Endothelial cell (in vitro differentiated cells): Measurements from ENCODE around the gene PDE4D. TPM values are rescaled to one million over a fixed set of nuclear protein-coding genes. Genes with fewer than 3 reads are reported as not detected.

Experiments used
- DNase-seq: peaks from one replicate; pipeline ENCODE4 v3.0.0; 2021; ENCODE audit warnings: low spot score
- H3K27ac Mint-ChIP-seq: one replicate; pipeline ENCODE4 v1.8.0; 2021; ENCODE audit warnings: mixed read lengths, inconsistent platforms; ENCODE audit not compliant: unreplicated experiment
- H3K27me3 Mint-ChIP-seq: one replicate; pipeline ENCODE4 v1.8.0; 2021; ENCODE audit warnings: mild to moderate bottlenecking, moderate library complexity, mixed read lengths, inconsistent platforms; ENCODE audit not compliant: unreplicated experiment
- H3K36me3 Mint-ChIP-seq: one replicate; pipeline ENCODE4 v1.8.0; 2021; ENCODE audit warnings: mild to moderate bottlenecking, low read depth, mixed read lengths, inconsistent platforms; ENCODE audit not compliant: unreplicated experiment
- H3K4me1 Mint-ChIP-seq: one replicate; pipeline ENCODE4 v1.8.0; 2021; ENCODE audit warnings: mild to moderate bottlenecking, mixed read lengths, inconsistent platforms; ENCODE audit not compliant: unreplicated experiment
- H3K4me3 Mint-ChIP-seq: one replicate; pipeline ENCODE4 v1.8.0; 2021; ENCODE audit warnings: mild to moderate bottlenecking, mixed read lengths, inconsistent platforms; ENCODE audit not compliant: unreplicated experiment
- H3K9me3 Mint-ChIP-seq: one replicate; pipeline ENCODE4 v1.8.0; 2021; ENCODE audit warnings: mixed read lengths, inconsistent platforms; ENCODE audit not compliant: unreplicated experiment
- total RNA-seq: library from RNA; stranded (reverse); fragmentation: NEBNext Ultra II Directional; extraction: Animal tissue kit (Norgen Biotek cat#: 25700); gene quantifications from one replicate; pipeline ENCODE4 v1.2.1, GENCODE V29; 2021; ENCODE audit not compliant: unreplicated experiment
- TF ChIP-seq, protein P1 (sequence below): fragments of 200-600 bp; sonication (generic); IDR thresholded peaks from one replicate; pipeline ENCODE4 v1.5.0; 2021; ENCODE audit warnings: antibody characterized with exemption; ENCODE audit not compliant: unreplicated experiment

Gene PDE4D
- total RNA-seq, 1 donor from 2014 or later, result 9.4 TPM

DNA sequence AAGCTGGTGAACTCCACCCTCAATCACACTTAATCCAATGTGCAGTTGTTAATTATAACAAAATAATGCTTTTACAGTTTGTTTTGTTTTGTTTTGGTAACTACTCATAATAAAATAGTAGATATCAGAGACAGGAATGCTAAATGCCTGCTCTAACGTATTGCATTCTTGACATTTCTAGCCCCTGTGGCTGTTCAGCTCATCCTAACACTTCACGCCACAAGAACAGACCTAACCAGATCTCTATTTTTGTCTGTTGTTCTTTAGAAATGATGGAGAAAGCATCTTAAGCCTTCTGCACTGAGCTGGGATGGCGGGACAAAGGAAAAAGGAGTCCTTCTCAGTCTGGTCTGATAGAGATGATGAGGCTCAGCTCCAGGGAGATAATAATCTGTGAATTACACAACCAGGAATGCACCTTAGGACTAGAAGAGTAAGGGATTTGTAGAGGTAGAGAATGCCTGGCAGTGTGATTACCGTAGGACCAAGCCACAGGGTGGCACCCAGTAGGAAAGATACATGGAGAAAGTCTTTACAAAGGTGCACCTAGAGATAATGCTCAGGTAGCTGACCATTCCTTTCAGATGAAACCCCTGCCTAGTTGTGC lies 628.8 kb downstream of the PDE4D start:
- no peaks in the 10 kb centered on the region for H3K36me3 Mint-ChIP-seq
- no peaks in the 10 kb centered on the region for H3K9me3 Mint-ChIP-seq
- no peaks in the 10 kb centered on the region for H3K4me1 Mint-ChIP-seq
- DNase-seq, result no peak
- H3K27ac Mint-ChIP-seq, result no peak overlapping the region
- H3K27me3 Mint-ChIP-seq, result no peaks in the 10 kb centered on the region
- TF ChIP-seq, protein P1, sequence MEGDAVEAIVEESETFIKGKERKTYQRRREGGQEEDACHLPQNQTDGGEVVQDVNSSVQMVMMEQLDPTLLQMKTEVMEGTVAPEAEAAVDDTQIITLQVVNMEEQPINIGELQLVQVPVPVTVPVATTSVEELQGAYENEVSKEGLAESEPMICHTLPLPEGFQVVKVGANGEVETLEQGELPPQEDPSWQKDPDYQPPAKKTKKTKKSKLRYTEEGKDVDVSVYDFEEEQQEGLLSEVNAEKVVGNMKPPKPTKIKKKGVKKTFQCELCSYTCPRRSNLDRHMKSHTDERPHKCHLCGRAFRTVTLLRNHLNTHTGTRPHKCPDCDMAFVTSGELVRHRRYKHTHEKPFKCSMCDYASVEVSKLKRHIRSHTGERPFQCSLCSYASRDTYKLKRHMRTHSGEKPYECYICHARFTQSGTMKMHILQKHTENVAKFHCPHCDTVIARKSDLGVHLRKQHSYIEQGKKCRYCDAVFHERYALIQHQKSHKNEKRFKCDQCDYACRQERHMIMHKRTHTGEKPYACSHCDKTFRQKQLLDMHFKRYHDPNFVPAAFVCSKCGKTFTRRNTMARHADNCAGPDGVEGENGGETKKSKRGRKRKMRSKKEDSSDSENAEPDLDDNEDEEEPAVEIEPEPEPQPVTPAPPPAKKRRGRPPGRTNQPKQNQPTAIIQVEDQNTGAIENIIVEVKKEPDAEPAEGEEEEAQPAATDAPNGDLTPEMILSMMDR, result no peak
- no peak overlapping the region for H3K4me3 Mint-ChIP-seq

DNA sequence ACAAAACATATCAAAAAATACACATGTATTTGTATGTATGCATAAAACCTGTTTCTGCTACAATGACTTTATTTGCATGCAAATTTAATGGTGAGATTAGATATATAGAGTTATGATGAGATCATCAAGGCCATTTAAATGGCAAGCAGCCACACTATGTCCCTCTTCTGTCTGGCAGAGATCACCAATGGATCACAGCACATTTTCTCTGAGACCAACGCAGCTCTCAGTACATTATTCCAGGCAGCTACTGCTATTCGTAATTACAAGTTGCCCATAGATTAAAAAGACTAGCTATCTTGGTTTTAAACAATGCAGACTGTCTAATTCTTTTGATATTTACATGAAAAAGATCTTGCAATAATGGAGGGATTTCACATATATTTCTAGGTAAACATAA lies 629.5 kb downstream of the PDE4D start:
- no peak overlapping the region for H3K4me3 Mint-ChIP-seq
- H3K4me1 Mint-ChIP-seq, result no peaks in the 10 kb centered on the region
- H3K27ac Mint-ChIP-seq, result no peak overlapping the region
- H3K36me3 Mint-ChIP-seq, result no peaks in the 10 kb centered on the region
- H3K9me3 Mint-ChIP-seq, result no peaks in the 10 kb centered on the region
- TF ChIP-seq, protein P1, result no peak
- H3K27me3 Mint-ChIP-seq, result no peaks in the 10 kb centered on the region
- no peak for DNase-seq

DNA sequence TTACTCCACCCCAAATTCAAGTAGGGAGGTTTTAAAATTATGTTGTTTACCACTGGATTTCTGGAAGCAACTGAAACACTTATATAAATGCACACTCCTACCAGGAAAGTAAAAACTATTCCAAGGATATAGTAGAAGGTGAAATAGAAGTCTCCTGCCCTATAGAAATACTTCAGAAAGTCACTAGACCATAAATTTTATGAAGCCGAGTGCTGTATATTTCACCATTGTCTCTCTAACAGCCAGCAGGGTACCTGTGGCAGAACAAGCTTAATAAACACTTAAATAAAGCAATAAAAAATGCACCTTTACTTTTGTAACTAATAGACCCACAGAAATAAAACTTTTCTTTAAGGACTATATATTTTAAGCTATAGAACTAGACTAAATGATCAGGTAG lies 631.6 kb downstream of the PDE4D start:
- no peaks in the 10 kb centered on the region for H3K27me3 Mint-ChIP-seq
- H3K4me3 Mint-ChIP-seq, result no peak overlapping the region
- H3K27ac Mint-ChIP-seq, result no peak overlapping the region
- H3K36me3 Mint-ChIP-seq, result no peaks in the 10 kb centered on the region
- H3K4me1 Mint-ChIP-seq, result no peaks in the 10 kb centered on the region
- no peak for DNase-seq
- TF ChIP-seq, protein P1, result no peak
- no peaks in the 10 kb centered on the region for H3K9me3 Mint-ChIP-seq

DNA sequence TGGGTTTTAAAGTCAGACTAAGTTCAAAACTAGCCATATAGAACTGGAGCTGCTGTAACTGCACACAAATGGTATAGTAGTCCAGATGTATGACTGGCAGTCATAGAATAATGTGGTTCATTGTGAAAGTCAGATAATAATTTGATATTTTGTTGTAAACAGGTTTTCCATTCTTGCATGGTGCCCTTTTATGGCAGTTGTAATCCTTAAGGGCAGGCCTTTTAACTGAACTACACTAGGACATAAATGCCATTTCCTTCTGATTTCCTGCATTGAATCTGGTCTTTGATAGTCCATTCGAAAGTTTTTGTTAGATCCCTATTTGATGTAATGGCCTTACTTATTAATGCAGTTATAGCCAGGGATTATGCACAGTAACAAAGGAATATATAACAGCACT lies 632.6 kb downstream of the PDE4D start:
- H3K9me3 Mint-ChIP-seq, result no peaks in the 10 kb centered on the region
- no peak for DNase-seq
- H3K27ac Mint-ChIP-seq, result no peak overlapping the region
- H3K27me3 Mint-ChIP-seq, result no peaks in the 10 kb centered on the region
- H3K4me3 Mint-ChIP-seq, result no peak overlapping the region
- H3K4me1 Mint-ChIP-seq, result no peaks in the 10 kb centered on the region
- no peaks in the 10 kb centered on the region for H3K36me3 Mint-ChIP-seq
- TF ChIP-seq, protein P1, result no peak

DNA sequence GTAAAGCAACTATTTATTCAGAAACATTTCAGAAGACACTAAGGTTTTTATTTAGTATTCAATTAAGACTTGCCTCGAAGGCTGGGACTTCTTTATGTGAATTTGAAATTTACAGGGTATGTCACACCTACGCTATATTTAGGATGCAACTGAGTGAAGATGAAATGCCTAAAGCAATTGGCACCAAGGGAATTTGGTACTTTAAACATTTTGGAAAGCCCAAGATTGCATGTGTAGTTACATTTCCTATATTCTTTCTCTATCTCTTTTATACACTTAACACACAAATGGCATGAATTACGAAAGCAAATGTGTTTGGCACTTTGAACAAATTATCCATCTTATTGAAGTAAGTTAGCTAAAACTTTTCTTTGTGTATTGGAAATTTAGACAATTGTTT lies 633.3 kb downstream of the PDE4D start:
- Mint-ChIP-seq H3K27me3 (no peaks in the 10 kb centered on the region), H3K4me3 (no peak overlapping the region), H3K27ac (no peak overlapping the region), H3K9me3 (no peaks in the 10 kb centered on the region), H3K36me3 (no peaks in the 10 kb centered on the region), H3K4me1 (no peaks in the 10 kb centered on the region)
- TF ChIP-seq, protein P1, result no peak
- DNase-seq, result no peak
